ENCODE data around the gene KRT6A. TPM values are rescaled to one million over a fixed set of nuclear protein-coding genes. Genes with fewer than 3 reads are reported as not detected.

The KRT6A gene
- total and polyA plus RNA-seq, 2 of the 8 experiments (the other 6 are each of a cell fraction or from before 2014, with no cell fraction given), result 0.11 TPM; not detected in 1

DNA sequence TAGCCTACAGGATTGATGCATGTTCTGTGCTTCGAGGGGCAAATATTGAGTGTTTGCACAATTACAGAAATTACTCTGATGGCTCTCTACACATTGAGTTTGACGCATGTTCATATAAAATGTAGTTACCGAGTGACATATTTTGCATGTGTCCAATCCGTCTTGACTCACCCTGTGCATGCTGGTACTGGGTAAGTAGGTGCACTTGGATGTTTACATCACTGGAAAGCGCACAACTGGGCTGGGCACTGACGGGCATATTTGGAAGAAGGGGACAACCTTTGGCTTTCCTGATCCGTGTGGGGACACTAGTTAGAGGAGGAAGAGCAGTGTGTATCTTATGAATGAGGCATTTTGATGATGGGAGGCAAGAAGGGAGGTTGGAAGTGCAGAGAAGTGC lies 4.9 kb upstream of the KRT6A start (continued):
- no peak for TF ChIP-seq JUND (IDR thresholded peaks at IDR 0.05; ENCODE audit: low read length)
- TF ChIP-seq HDAC2 (IDR thresholded peaks at IDR 0.05; ENCODE audit: borderline replicate concordance in 1 of 2, low read depth in 2 of 2, low read length in 2 of 2), result no peak
- no peak for TF ChIP-seq TEAD4 (IDR thresholded peaks at IDR 0.05; ENCODE audit: low read depth, low read length)
- TF ChIP-seq KDM5A (IDR thresholded peaks at IDR 0.05; ENCODE audit: low read length), result no peak
- TF ChIP-seq SAP30 (IDR thresholded peaks at IDR 0.05; ENCODE audit: insufficient read depth, insufficient replicate concordance, low read length), result no peak
- no peak for TF ChIP-seq HDAC6 (IDR thresholded peaks at IDR 0.05; ENCODE audit: low read depth, low read length)
- no peak for TF ChIP-seq CEBPB (IDR thresholded peaks at IDR 0.05; ENCODE audit: low read depth, low read length)
